H9 (cell line): Measurements from ENCODE around the gene TAS2R40. TPM values are rescaled to one million over a fixed set of nuclear protein-coding genes. Genes with fewer than 3 reads are reported as not detected.

Source experiments
- DNase-seq: peaks from one replicate; pipeline ENCODE4 v3.0.0-alpha.2; 2017
- H2AFZ ChIP-seq: one replicate; pipeline ENCODE4 v1.6.1; 2013; ENCODE audit warnings: mild to moderate bottlenecking, low read length, control low read depth, moderate library complexity
- H2AK5ac ChIP-seq: 2 replicates; pipeline ENCODE4 v1.6.1; 2013; ENCODE audit warnings: low read length, control low read depth, mixed read lengths; ENCODE audit not compliant: insufficient read length
- H2BK120ac ChIP-seq: one replicate; pipeline ENCODE4 v1.6.1; 2013; ENCODE audit warnings: low read depth, mild to moderate bottlenecking, low read length, control low read depth, inconsistent platforms; ENCODE audit not compliant: poor library complexity, severe bottlenecking
- H2BK12ac ChIP-seq: 2 replicates; pipeline ENCODE4 v1.6.1; 2013; ENCODE audit warnings: low read length, control low read depth, mixed read lengths, low read depth; ENCODE audit not compliant: insufficient read length
- H2BK15ac ChIP-seq: 2 replicates; pipeline ENCODE4 v1.6.1; 2013; ENCODE audit warnings: low read depth, low read length, control low read depth
- H2BK20ac ChIP-seq: one replicate; pipeline ENCODE4 v1.6.1; 2013; ENCODE audit warnings: low read depth, mild to moderate bottlenecking, low read length, control low read depth, inconsistent platforms; ENCODE audit not compliant: poor library complexity, severe bottlenecking
- H2BK5ac ChIP-seq: 2 replicates; pipeline ENCODE4 v1.6.1; 2013; ENCODE audit warnings: low read length, control low read depth, mixed read lengths; ENCODE audit not compliant: insufficient read length
- H3K14ac ChIP-seq: 2 replicates; pipeline ENCODE4 v1.6.1; 2013; ENCODE audit warnings: low read length, control low read depth; ENCODE audit not compliant: insufficient read depth
- H3K18ac ChIP-seq: 2 replicates; pipeline ENCODE4 v1.6.1; 2013; ENCODE audit warnings: low read depth, mild to moderate bottlenecking, mixed read lengths, low read length, control low read depth; ENCODE audit not compliant: insufficient read length
- H3K23ac ChIP-seq: 2 replicates; pipeline ENCODE4 v1.6.1; 2013; ENCODE audit warnings: low read length, control low read depth, mixed read lengths, low read depth; ENCODE audit not compliant: insufficient read length
- H3K23me2 ChIP-seq: 2 replicates; pipeline ENCODE4 v1.6.1; 2013; ENCODE audit warnings: low read depth, mild to moderate bottlenecking, mixed read lengths, low read length, control low read depth; ENCODE audit not compliant: insufficient read length, poor library complexity, severe bottlenecking
- H3K27ac ChIP-seq: 2 replicates; pipeline ENCODE4 v1.5.1; 2013; ENCODE audit warnings: low read length, control low read depth, mixed read lengths, low read depth; ENCODE audit not compliant: insufficient read length
- H3K27me3 ChIP-seq: 2 replicates; pipeline ENCODE4 v1.6.1; 2013; ENCODE audit warnings: low read length, control low read depth, inconsistent platforms; ENCODE audit not compliant: insufficient read depth
- H3K4ac ChIP-seq: 2 replicates; pipeline ENCODE4 v1.6.1; 2013; ENCODE audit warnings: low read depth, mild to moderate bottlenecking, control low read depth, inconsistent platforms, low read length, moderate library complexity
- H3K4me1 ChIP-seq: 2 replicates; pipeline ENCODE4 v1.6.1; 2013; ENCODE audit warnings: low read length, control low read depth, inconsistent platforms; ENCODE audit not compliant: insufficient read depth
- H3K4me2 ChIP-seq: 2 replicates; pipeline ENCODE4 v1.6.1; 2013; ENCODE audit warnings: low read length, control low read depth, mixed read lengths; ENCODE audit not compliant: insufficient read length, insufficient read depth
- H3K56ac ChIP-seq: 2 replicates; pipeline ENCODE4 v1.6.1; 2013; ENCODE audit warnings: low read depth, mild to moderate bottlenecking, mixed read lengths, low read length, control low read depth; ENCODE audit not compliant: insufficient read length
- H3K79me1 ChIP-seq: 2 replicates; pipeline ENCODE4 v1.6.1; 2013; ENCODE audit warnings: low read depth, mild to moderate bottlenecking, moderate library complexity, low read length, control low read depth, inconsistent platforms; ENCODE audit not compliant: insufficient read depth, poor library complexity, severe bottlenecking
- H3K79me2 ChIP-seq: 2 replicates; pipeline ENCODE4 v1.6.1; 2013; ENCODE audit warnings: low read length, control low read depth, inconsistent platforms; ENCODE audit not compliant: insufficient read depth
- H3K9ac ChIP-seq: 2 replicates; pipeline ENCODE4 v1.6.1; 2013; ENCODE audit warnings: low read length, control low read depth, mixed read lengths; ENCODE audit not compliant: insufficient read length; ENCODE audit errors: extremely low read depth
- H3K9me3 ChIP-seq: one replicate; pipeline ENCODE4 v1.6.1; 2013; ENCODE audit warnings: low read depth, low read length, inconsistent platforms; ENCODE audit not compliant: control insufficient read depth
- H3T11ph ChIP-seq: one replicate; pipeline ENCODE4 v1.6.1; 2013; ENCODE audit warnings: mild to moderate bottlenecking, low read length, control low read depth, inconsistent platforms
- H4K20me1 ChIP-seq: one replicate; pipeline ENCODE4 v1.6.1; 2013; ENCODE audit not compliant: control insufficient read depth, insufficient read length, insufficient read depth
- H4K5ac ChIP-seq: 2 replicates; pipeline ENCODE4 v1.6.1; 2013; ENCODE audit warnings: low read depth, mild to moderate bottlenecking, mixed read lengths, low read length, control low read depth; ENCODE audit not compliant: insufficient read length
- H4K8ac ChIP-seq: replicated peaks from 2 replicates; pipeline ENCODE4 v1.6.1; 2013; ENCODE audit warnings: low read length, control low read depth, mixed read lengths, low read depth; ENCODE audit not compliant: insufficient read length
- H4K91ac ChIP-seq: 2 replicates; pipeline ENCODE4 v1.6.1; 2013; ENCODE audit warnings: low read depth, mild to moderate bottlenecking, moderate library complexity, mixed read lengths, low read length, control low read depth; ENCODE audit not compliant: insufficient read length
- H3K27ac Mint-ChIP-seq, 3 experiments: 2 replicates in 2 of 3; 3 replicates in 1 of 3; pipeline ENCODE4 v1.8.0; 2020 to 2021; ENCODE audit warnings: mixed read lengths in 3 of 3, mild to moderate bottlenecking in 1 of 3, moderate library complexity in 1 of 3
- H3K27me3 Mint-ChIP-seq: 2 replicates; pipeline ENCODE4 v1.8.0; 2021; ENCODE audit warnings: low read depth, mild to moderate bottlenecking, moderate library complexity, mixed read lengths
- H3K36me3 Mint-ChIP-seq, 3 experiments: 2 replicates in 2 of 3; 3 replicates in 1 of 3; pipeline ENCODE4 v1.8.0; 2020 to 2021; ENCODE audit warnings: low read depth in 3 of 3, mixed read lengths in 3 of 3; ENCODE audit not compliant: insufficient read depth in 1 of 3
- H3K4me1 Mint-ChIP-seq, 2 experiments: 2 replicates each; pipeline ENCODE4 v1.8.0; 2020; ENCODE audit warnings: mixed read lengths in 2 of 2
- H3K4me3 Mint-ChIP-seq, 2 experiments: 2 replicates in 1 of 2; 3 replicates in 1 of 2; pipeline ENCODE4 v1.8.0; 2020 to 2021; ENCODE audit warnings: mild to moderate bottlenecking in 2 of 2, mixed read lengths in 2 of 2, moderate library complexity in 1 of 2
- H3K9me3 Mint-ChIP-seq, 2 experiments: 2 replicates in 1 of 2; 3 replicates in 1 of 2; pipeline ENCODE4 v1.8.0; 2020; ENCODE audit warnings: mild to moderate bottlenecking in 2 of 2, mixed read lengths in 2 of 2, moderate library complexity in 1 of 2
- WGBS: extraction: QIAGEN DNeasy Blood & Tissue Kit; methylation state at CpG from one replicate; pipeline ENCODE4 v1.1.7; 2013; ENCODE audit warnings: missing lambda C conversion rate, low lambda C conversion rate, mixed read lengths; ENCODE audit not compliant: insufficient read length; ENCODE audit errors: extremely low coverage; 5-methylcytosine and 5-hydroxymethylcytosine counted together
- total RNA-seq: library from RNA; stranded (reverse); gene quantifications from 2 replicates; pipeline ENCODE4 v1.2.1, GENCODE V29; 2021
- TF ChIP-seq, protein P1 (sequence below): fragments of 200-600 bp; sonication (generic); conservative IDR thresholded peaks from 3 replicates; pipeline ENCODE4 v1.8.0; 2021; ENCODE audit warnings: antibody characterized with exemption, mild to moderate bottlenecking

Gene TAS2R40
- total RNA-seq, 1 experiment from 2014 or later: not detected

DNA sequence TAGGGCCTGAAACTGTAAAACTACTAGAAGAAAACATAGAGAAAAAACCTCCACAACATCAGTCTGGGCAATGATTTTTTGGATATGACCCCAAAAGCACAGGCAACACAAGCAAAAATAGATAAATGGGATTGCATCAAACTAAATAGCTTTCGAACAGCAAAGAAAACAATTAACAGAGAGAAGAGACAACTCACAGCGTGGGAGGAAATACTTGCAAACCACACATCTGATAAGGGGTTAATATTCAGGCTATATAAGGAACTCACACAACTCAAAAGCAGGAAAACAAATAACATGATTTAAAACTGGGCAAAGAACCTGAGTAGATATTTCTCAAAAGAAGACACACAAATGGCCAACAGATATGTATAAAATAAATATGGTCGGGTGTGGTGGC is 33.7 kb downstream of the TAS2R40 start:
- no peaks in the 10 kb centered on the region for H4K20me1 ChIP-seq
- no peak overlapping the region for H3K14ac ChIP-seq
- H3K4me2 ChIP-seq: no peak overlapping the region
- WGBS: no CpG with 5 or more reads among the region's 3 CpGs
- no peaks in the 10 kb centered on the region for H3K36me3 Mint-ChIP-seq
- no peak overlapping the region for H4K5ac ChIP-seq
- no peak for DNase-seq
- H3K23ac ChIP-seq: no peak overlapping the region
- H3K18ac ChIP-seq: no peak overlapping the region
- no peaks in the 10 kb centered on the region for H3K9me3 ChIP-seq
- no peak overlapping the region for H2BK20ac ChIP-seq
- no peak overlapping the region for H4K91ac ChIP-seq
- no peaks in the 10 kb centered on the region for H3K4me1 Mint-ChIP-seq
- no peaks in the 10 kb centered on the region for H3K27me3 ChIP-seq
- no peak overlapping the region for H2BK12ac ChIP-seq
- H2BK120ac ChIP-seq: no peak overlapping the region
- H4K8ac ChIP-seq: no peak overlapping the region
- no peak overlapping the region for H2AFZ ChIP-seq
- H3K9me3 Mint-ChIP-seq: no peaks in the 10 kb centered on the region
- H2AK5ac ChIP-seq: no peak overlapping the region
- H3T11ph ChIP-seq: no peak overlapping the region
- no peak overlapping the region for H3K27ac ChIP-seq
- no peak overlapping the region for H2BK5ac ChIP-seq
- H3K4ac ChIP-seq: no peak overlapping the region
- H2BK15ac ChIP-seq: no peak overlapping the region
- TF ChIP-seq, protein P1, sequence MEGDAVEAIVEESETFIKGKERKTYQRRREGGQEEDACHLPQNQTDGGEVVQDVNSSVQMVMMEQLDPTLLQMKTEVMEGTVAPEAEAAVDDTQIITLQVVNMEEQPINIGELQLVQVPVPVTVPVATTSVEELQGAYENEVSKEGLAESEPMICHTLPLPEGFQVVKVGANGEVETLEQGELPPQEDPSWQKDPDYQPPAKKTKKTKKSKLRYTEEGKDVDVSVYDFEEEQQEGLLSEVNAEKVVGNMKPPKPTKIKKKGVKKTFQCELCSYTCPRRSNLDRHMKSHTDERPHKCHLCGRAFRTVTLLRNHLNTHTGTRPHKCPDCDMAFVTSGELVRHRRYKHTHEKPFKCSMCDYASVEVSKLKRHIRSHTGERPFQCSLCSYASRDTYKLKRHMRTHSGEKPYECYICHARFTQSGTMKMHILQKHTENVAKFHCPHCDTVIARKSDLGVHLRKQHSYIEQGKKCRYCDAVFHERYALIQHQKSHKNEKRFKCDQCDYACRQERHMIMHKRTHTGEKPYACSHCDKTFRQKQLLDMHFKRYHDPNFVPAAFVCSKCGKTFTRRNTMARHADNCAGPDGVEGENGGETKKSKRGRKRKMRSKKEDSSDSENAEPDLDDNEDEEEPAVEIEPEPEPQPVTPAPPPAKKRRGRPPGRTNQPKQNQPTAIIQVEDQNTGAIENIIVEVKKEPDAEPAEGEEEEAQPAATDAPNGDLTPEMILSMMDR: no peak
- H3K4me1 ChIP-seq: no peaks in the 10 kb centered on the region
- H3K79me2 ChIP-seq: no peaks in the 10 kb centered on the region
- H3K23me2 ChIP-seq: no peaks in the 10 kb centered on the region
- H3K4me3 Mint-ChIP-seq: no peak overlapping the region
- no peak overlapping the region for H3K27ac Mint-ChIP-seq
- H3K9ac ChIP-seq: no peak overlapping the region
- H3K56ac ChIP-seq: no peak overlapping the region
- H3K79me1 ChIP-seq: no peaks in the 10 kb centered on the region
- H3K27me3 Mint-ChIP-seq: peaks cover 1% of the 10 kb centered on the region; the same call in 1 of the 2 replicates
